ENCODE measurements around the gene SLC39A11.

- TF ChIP-seq CTCF (IDR thresholded peaks at IDR 0.05; ENCODE audit: low read depth, low read length) (no peak), EZH2phosphoT487 (IDR thresholded peaks at IDR 0.05; ENCODE audit: low read depth) (no peak)
Measured at GRCh38 chr17:72605543-72605942, 486.9 kb downstream of the SLC39A11 start.

All from OCI-LY3 (cell line).